Measurements from ENCODE around the gene SFSWAP. TPM values are rescaled to one million over a fixed set of nuclear protein-coding genes. Genes with fewer than 3 reads are reported as not detected.

Gene SFSWAP
- total and polyA plus RNA-seq, 2 of the 13 experiments (the other 11 are each of a cell fraction or from before 2014, with no cell fraction given), result 17.1 to 27.7 TPM

GRCh38 chr12:131840643-131841416 lies 129.9 kb downstream of the SFSWAP start (continued):
- TF ChIP-seq PRDM15 (CRISPR knock-in tag; IDR thresholded peaks at IDR 0.05) (no peak; the same call in 1 of the 2 replicates), ZNF263 (CRISPR knock-in tag; IDR thresholded peaks at IDR 0.05) (no peak), ZNF317 (CRISPR knock-in tag; IDR thresholded peaks at IDR 0.05) (peak; percentile 75), ZNF282 (IDR thresholded peaks at IDR 0.05; ENCODE audit: partially characterized antibody) (no peak), RBAK (CRISPR knock-in tag; IDR thresholded peaks at IDR 0.05) (no peak), ETV5 (CRISPR knock-in tag; IDR thresholded peaks at IDR 0.05; ENCODE audit: borderline replicate concordance) (no peak), SNAPC5 (CRISPR knock-in tag; IDR thresholded peaks at IDR 0.05; ENCODE audit: borderline replicate concordance) (0 out of 2 replicates have a peak, but pooled peaks have one; percentile 76), ZKSCAN5 (CRISPR knock-in tag; IDR thresholded peaks at IDR 0.05) (no peak), NFIC (IDR thresholded peaks at IDR 0.05; ENCODE audit: low read length) (no peak), ARNT2 (CRISPR knock-in tag; IDR thresholded peaks at IDR 0.05; ENCODE audit: low read depth) (0 out of 2 replicates have a peak, but pooled peaks have one; percentile 31), ZNF644 (CRISPR knock-in tag; IDR thresholded peaks at IDR 0.05; ENCODE audit: low read depth) (no peak), SSRP1 (CRISPR knock-in tag; IDR thresholded peaks at IDR 0.05) (no peak), RXRA (CRISPR knock-in tag; IDR thresholded peaks at IDR 0.05) (0 out of 2 replicates have a peak, but pooled peaks have one; percentile 67), RBM22 (optimal IDR thresholded peaks at IDR 0.05; ENCODE audit: low read length) (no peak), AKAP8 (CRISPR knock-in tag; IDR thresholded peaks at IDR 0.05) (no peak), MTERF4 (CRISPR knock-in tag; IDR thresholded peaks at IDR 0.05) (no peak), MATR3 (CRISPR knock-in tag; IDR thresholded peaks at IDR 0.05) (no peak), FOXK2 (IDR thresholded peaks at IDR 0.05) (no peak), ZNF276 (CRISPR knock-in tag; IDR thresholded peaks at IDR 0.05; ENCODE audit: low read depth) (peak; percentile 89; the same call in 1 of the 2 replicates), MAX (IDR thresholded peaks at IDR 0.05) (peak; percentile 89), TGIF2 (CRISPR knock-in tag; IDR thresholded peaks at IDR 0.05) (0 out of 2 replicates have a peak, but pooled peaks have one; percentile 57), JARID2 (CRISPR knock-in tag; IDR thresholded peaks at IDR 0.05; ENCODE audit: insufficient replicate concordance) (no peak), CBFB (CRISPR knock-in tag; IDR thresholded peaks at IDR 0.05) (no peak), GABPB1 (CRISPR knock-in tag; IDR thresholded peaks at IDR 0.05) (peak; percentile 52; the same call in 1 of the 2 replicates), ZNF10 (CRISPR knock-in tag; IDR thresholded peaks at IDR 0.05; ENCODE audit: borderline replicate concordance, low read depth) (no peak), KDM6A (CRISPR knock-in tag; IDR thresholded peaks at IDR 0.05; ENCODE audit: low read depth) (no peak)
